GM12872 (cell line): ENCODE results near the gene GALNT5.

Experiments used
- CTCF ChIP-seq: IDR thresholded peaks from 3 replicates; pipeline ENCODE4 v1.5.1; 2011; ENCODE audit warnings: low read depth, mild to moderate bottlenecking, low read length, moderate library complexity; ENCODE audit not compliant: insufficient read depth

Gene GALNT5

GRCh38 chr2:157262248-157262647, 4.7 kb downstream of the GALNT5 start:
- TF ChIP-seq CTCF = no peak

GRCh38 chr2:157264099-157264498, 6.6 kb downstream of the GALNT5 start:
- no peak for TF ChIP-seq CTCF

- TF ChIP-seq CTCF = no peak
These were observed 8.3 kb downstream of the GALNT5 start for GRCh38 chr2:157265825-157266224.

- no peak for TF ChIP-seq CTCF
These were observed 10.0 kb downstream of the GALNT5 start for GRCh38 chr2:157267476-157267875.

- no peak for TF ChIP-seq CTCF
These were observed 11.6 kb downstream of the GALNT5 start for GRCh38 chr2:157269060-157269459.

GRCh38 chr2:157269922-157270321, 12.4 kb downstream of the GALNT5 start:
- TF ChIP-seq CTCF = no peak

- no peak for TF ChIP-seq CTCF
These were observed 14.2 kb downstream of the GALNT5 start for GRCh38 chr2:157271590-157272203.
